D721Med (cell line): ENCODE data around the gene ZBTB2.

Source experiments
- DNase-seq: peaks from one replicate; pipeline ENCODE4 v3.0.0; 2011; ENCODE audit warnings: low spot score; ENCODE audit not compliant: insufficient read length
- FAIRE-seq: peaks from 2 replicates; lab custom pipeline; 2011; peaks lifted over from hg19 to GRCh38; lab: Jason Lieb, UNC
- CTCF ChIP-seq: IDR thresholded peaks from 2 replicates; pipeline ENCODE4 v1.5.1; 2012; ENCODE audit warnings: mild to moderate bottlenecking, control low read depth; ENCODE audit not compliant: insufficient read depth; ENCODE audit errors: missing control alignments

Gene ZBTB2

GRCh38 chr6:151434369-151434768, 43.0 kb upstream of the ZBTB2 start:
- FAIRE-seq (no peak), DNase-seq (no peak)
- TF ChIP-seq CTCF = no peak

GRCh38 chr6:151432651-151433050, 41.3 kb upstream of the ZBTB2 start:
- TF ChIP-seq CTCF = no peak
- DNase-seq = no peak
- no peak for FAIRE-seq

- FAIRE-seq (no peak), DNase-seq (no peak)
- TF ChIP-seq CTCF = no peak
These were observed 40.0 kb upstream of the ZBTB2 start for GRCh38 chr6:151431337-151431736.

GRCh38 chr6:151430886-151431285, 39.5 kb upstream of the ZBTB2 start:
- FAIRE-seq (no peak), DNase-seq (no peak)
- TF ChIP-seq CTCF = peak; percentile 23

- no peak for TF ChIP-seq CTCF
- no peak for FAIRE-seq
- DNase-seq = no peak
These were observed 36.9 kb upstream of the ZBTB2 start for GRCh38 chr6:151428093-151428735.

GRCh38 chr6:151425561-151425960, 34.2 kb upstream of the ZBTB2 start:
- peak; percentile 91 for FAIRE-seq
- DNase-seq = peak; percentile 45
- TF ChIP-seq CTCF = no peak

- no peak for FAIRE-seq
- no peak for DNase-seq
- no peak for TF ChIP-seq CTCF
These were observed 31.6 kb upstream of the ZBTB2 start for GRCh38 chr6:151422981-151423380.
